ENCODE measurements around the gene MRNIP.

Gene MRNIP

DNA sequence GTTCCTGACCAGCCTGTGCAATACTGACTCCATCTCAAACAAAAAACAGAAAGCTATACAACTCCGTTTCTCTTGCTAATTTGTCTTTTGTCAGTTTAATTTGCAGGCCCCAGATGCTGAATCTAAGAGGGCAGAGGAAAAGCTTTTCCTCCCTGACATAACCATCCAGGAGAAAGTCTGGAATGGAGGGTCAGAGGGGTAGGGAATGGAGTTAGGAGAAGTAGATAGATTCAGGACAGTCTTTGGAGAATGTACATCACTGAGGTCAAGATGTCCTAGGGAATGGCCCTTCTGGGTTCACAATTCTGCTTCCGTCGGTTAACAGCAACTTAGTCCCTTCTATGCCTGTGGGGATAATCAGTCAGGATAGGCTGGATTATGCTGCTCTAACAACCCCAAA lies 44.5 kb downstream of the MRNIP start:
- no peak overlapping the region for H3K9ac ChIP-seq (ENCODE audit: low read length)
- no peaks in the 10 kb centered on the region for H3K27me3 ChIP-seq (ENCODE audit: low read length)

DNA sequence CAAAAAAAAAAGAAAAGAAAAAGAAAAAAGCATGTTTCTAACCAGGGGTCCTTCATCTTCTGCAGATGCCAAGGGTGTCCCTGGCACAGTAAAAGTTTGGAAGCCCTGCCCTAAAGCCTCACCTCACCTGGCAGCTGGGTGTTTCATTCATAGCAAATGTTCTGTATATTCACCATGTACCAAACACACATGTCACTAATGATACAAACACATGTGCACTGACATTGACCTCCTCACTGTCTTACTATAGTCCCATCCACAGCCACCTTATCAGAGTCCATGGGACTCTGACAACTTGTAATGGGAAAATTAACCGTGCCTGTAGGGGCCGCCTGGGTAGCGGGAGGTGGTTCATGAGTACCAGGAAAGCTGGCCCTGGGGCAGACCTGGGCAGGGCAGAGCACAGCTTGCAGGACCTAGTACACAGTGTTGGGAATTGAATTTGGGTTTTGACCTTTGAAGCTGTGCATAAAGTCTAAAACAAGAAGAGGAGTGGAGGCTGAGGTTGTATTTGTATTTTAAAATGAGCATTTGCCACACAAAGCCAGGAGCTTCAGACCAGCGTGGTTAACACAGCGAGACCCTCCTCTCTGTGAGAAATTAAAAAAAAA lies 45.5 kb downstream of the MRNIP start:
- Histone ChIP-seq H3K36me3 (ENCODE audit: low read length) (no peaks in the 10 kb centered on the region), H4K20me1 (ENCODE audit: low read depth, low read length) (no peaks in the 10 kb centered on the region), H3K27ac (ENCODE audit: low read depth, low read length) (no peak overlapping the region), H3F3A (ENCODE audit: insufficient read depth) (0 out of 2 replicates have a peak, but pooled peaks cover 5% of the 10 kb centered on the region), H3K79me2 (ENCODE audit: insufficient read depth, low read length) (no peaks in the 10 kb centered on the region), H3K27me3 (ENCODE audit: low read length) (no peaks in the 10 kb centered on the region), H3K4me2 (ENCODE audit: low read depth, low read length, poor library complexity, severe bottlenecking) (no peak overlapping the region), H3K9me2 (replicated peaks; ENCODE audit: insufficient read depth, low read length) (no peaks in the 10 kb centered on the region), H2AFZ (ENCODE audit: low read depth, low read length, severe bottlenecking) (no peak overlapping the region), H3K4me3 (ENCODE audit: insufficient read depth, low read length, poor library complexity, severe bottlenecking) (no peak overlapping the region), H3K9me3 (ENCODE audit: insufficient read depth, low read length) (no peaks in the 10 kb centered on the region), H3K9ac (ENCODE audit: low read length) (no peak overlapping the region)
- no peak for TF ChIP-seq EZH2phosphoT487 (conservative IDR thresholded peaks at IDR 0.05; ENCODE audit: low read length)
- TF ChIP-seq CTCF (IDR thresholded peaks at IDR 0.05; ENCODE audit: insufficient read depth, low read length, poor library complexity, severe bottlenecking): no peak

More for the DNA sequence above, 44.5 kb downstream of the MRNIP start:
- Histone ChIP-seq H2AFZ (ENCODE audit: low read depth, low read length, severe bottlenecking) (no peak overlapping the region), H3K36me3 (ENCODE audit: low read length) (no peaks in the 10 kb centered on the region), H3K4me3 (ENCODE audit: insufficient read depth, low read length, poor library complexity, severe bottlenecking) (no peak overlapping the region), H3K79me2 (ENCODE audit: insufficient read depth, low read length) (no peaks in the 10 kb centered on the region), H3K9me3 (ENCODE audit: insufficient read depth, low read length) (no peaks in the 10 kb centered on the region), H4K20me1 (ENCODE audit: low read depth, low read length) (no peaks in the 10 kb centered on the region), H3K4me2 (ENCODE audit: low read depth, low read length, poor library complexity, severe bottlenecking) (no peak overlapping the region), H3K9me2 (replicated peaks; ENCODE audit: insufficient read depth, low read length) (no peaks in the 10 kb centered on the region), H3F3A (ENCODE audit: insufficient read depth) (0 out of 2 replicates have a peak, but pooled peaks cover 10% of the 10 kb centered on the region), H3K27ac (ENCODE audit: low read depth, low read length) (no peak overlapping the region)
- TF ChIP-seq EZH2phosphoT487 (conservative IDR thresholded peaks at IDR 0.05; ENCODE audit: low read length) (no peak), CTCF (IDR thresholded peaks at IDR 0.05; ENCODE audit: insufficient read depth, low read length, poor library complexity, severe bottlenecking) (no peak)

DNA sequence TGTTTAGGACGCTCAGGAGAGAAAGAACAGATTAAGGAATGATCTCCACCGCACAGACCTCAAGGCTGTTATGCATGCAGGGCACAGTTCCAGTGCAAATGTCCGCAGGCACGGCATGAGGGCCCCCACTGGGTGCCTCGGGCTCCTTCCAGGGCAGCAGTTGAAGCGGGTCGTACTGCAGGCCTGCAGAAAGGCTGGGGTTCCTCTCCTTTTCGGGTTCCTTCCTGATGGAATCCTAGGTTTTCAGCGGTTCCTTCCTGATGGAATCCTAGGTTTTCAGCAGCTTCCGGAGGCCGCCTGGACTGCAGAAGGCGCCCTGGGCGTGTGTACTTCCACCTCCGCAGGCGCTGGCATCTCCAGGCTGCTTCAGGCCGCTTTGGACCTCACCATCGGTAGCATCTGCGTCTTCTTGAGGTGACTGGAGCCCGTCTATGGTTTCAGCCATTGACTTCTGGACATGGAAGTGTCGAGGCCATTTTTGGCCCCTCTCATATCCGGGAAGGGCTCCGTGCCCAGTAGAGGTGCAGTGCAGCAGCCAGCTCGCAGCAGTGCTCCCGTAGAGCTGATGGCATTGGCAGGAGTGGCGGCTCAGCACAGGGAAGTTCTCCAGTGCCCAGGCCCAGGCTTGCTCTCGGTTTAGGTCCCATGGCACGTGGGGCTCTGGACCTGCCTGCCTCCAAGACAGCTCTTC lies 46.3 kb downstream of the MRNIP start:
- Histone ChIP-seq H3K36me3 (ENCODE audit: low read length) (no peaks in the 10 kb centered on the region), H3K9me2 (replicated peaks; ENCODE audit: insufficient read depth, low read length) (no peaks in the 10 kb centered on the region), H4K20me1 (ENCODE audit: low read depth, low read length) (no peaks in the 10 kb centered on the region), H3K9ac (ENCODE audit: low read length) (no peak overlapping the region), H2AFZ (ENCODE audit: low read depth, low read length, severe bottlenecking) (no peak overlapping the region), H3F3A (ENCODE audit: insufficient read depth) (0 out of 2 replicates have a peak, but pooled peaks cover 5% of the 10 kb centered on the region), H3K27ac (ENCODE audit: low read depth, low read length) (no peak overlapping the region), H3K9me3 (ENCODE audit: insufficient read depth, low read length) (no peaks in the 10 kb centered on the region), H3K27me3 (ENCODE audit: low read length) (no peaks in the 10 kb centered on the region), H3K79me2 (ENCODE audit: insufficient read depth, low read length) (no peaks in the 10 kb centered on the region), H3K4me2 (ENCODE audit: low read depth, low read length, poor library complexity, severe bottlenecking) (no peak overlapping the region), H3K4me3 (ENCODE audit: insufficient read depth, low read length, poor library complexity, severe bottlenecking) (no peak overlapping the region)
- TF ChIP-seq CTCF (IDR thresholded peaks at IDR 0.05; ENCODE audit: insufficient read depth, low read length, poor library complexity, severe bottlenecking) (no peak), EZH2phosphoT487 (conservative IDR thresholded peaks at IDR 0.05; ENCODE audit: low read length) (no peak)

Measured in SU-DHL-6 (cell line).